ENCODE measurements around the gene MPPED2. TPM values are rescaled to one million over a fixed set of nuclear protein-coding genes. Genes with fewer than 3 reads are reported as not detected.

MPPED2 gene
- total and polyA plus RNA-seq, 2 donors (not counting 3 experiments of a cell fraction or from before 2014, with no cell fraction given) = not detected

DNA sequence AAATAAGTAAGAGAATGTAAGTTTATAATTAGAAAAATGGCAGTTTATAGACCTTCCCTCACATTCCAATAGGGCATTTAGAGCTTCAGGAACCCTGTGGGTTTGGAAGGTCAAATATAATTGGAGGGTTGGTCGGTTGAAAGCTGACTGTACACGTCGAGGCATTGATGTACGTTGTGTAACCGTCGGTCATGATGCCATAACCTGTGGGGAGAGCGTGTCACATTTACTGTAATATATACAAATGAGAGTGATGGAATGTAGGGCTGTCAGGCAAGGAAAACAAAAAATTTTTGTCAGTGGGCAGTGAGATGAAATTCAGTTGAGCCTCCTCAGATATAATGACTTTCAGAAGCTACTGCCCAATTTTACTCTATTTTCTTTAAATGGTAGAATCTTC is 174.8 kb downstream of the MPPED2 start:
- no peaks in the 10 kb centered on the region for H3K9me1 ChIP-seq (replicated peaks; ENCODE audit: control insufficient read depth, extremely low read depth, insufficient read depth, low read length)
- POLR2A ChIA-PET = no interaction called here
- H3K4me2 ChIP-seq (ENCODE audit: insufficient read depth, low read length) = no peak overlapping the region
- dilution Hi-C loops (cut with MboI; ENCODE audit: extremely low pct_ligation_motif_present, low sequenced_read_pairs) (no loop called here), intact Hi-C loops (cut with micrococcal nuclease) (no loop called here)
- CTCF ChIA-PET = no interaction called here
- no peaks in the 10 kb centered on the region for H3K9me3 ChIP-seq (replicated peaks; ENCODE audit: control insufficient read depth, insufficient read depth, low read length)
- no peaks in the 10 kb centered on the region for H3K79me2 ChIP-seq (ENCODE audit: control insufficient read depth, insufficient read depth, low read length)
- no peaks in the 10 kb centered on the region for H4K20me1 ChIP-seq (replicated peaks; ENCODE audit: control insufficient read depth, extremely low read depth, insufficient read depth, low read length)
- H3K27ac ChIP-seq (ENCODE audit: insufficient read depth, low read depth, low read length) = no peak overlapping the region
- no peaks in the 10 kb centered on the region for H3K27me3 ChIP-seq (ENCODE audit: control insufficient read depth in 2 of 2, insufficient read depth in 2 of 2, low read length in 2 of 2)
- no peak overlapping the region for H3K4me3 ChIP-seq (replicated peaks in 1 of 3; ENCODE audit: insufficient read depth in 1 of 3, low read depth in 1 of 3, low read length in 3 of 3)
- TF ChIP-seq POLR2A (IDR thresholded peaks at IDR 0.05; ENCODE audit: low read depth, low read length) = no peak
- no peak for TF ChIP-seq FOS (IDR thresholded peaks at IDR 0.05; ENCODE audit: borderline replicate concordance, insufficient read depth, low read length)
- no peak for TF ChIP-seq MYC (IDR thresholded peaks at IDR 0.05; ENCODE audit: low read depth, low read length)
- TF ChIP-seq JUN (IDR thresholded peaks at IDR 0.05; ENCODE audit: borderline replicate concordance, insufficient read depth, insufficient read length, low read depth) = no peak
- TF ChIP-seq, protein P1, sequence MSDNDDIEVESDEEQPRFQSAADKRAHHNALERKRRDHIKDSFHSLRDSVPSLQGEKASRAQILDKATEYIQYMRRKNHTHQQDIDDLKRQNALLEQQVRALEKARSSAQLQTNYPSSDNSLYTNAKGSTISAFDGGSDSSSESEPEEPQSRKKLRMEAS (IDR thresholded peaks at IDR 0.05; ENCODE audit: insufficient read depth, insufficient read length) = no peak
- no peak for TF ChIP-seq POLR2AphosphoS5 (IDR thresholded peaks at IDR 0.05; ENCODE audit: insufficient read depth, low read depth, low read length)
- no peak for TF ChIP-seq GATA2 (IDR thresholded peaks at IDR 0.05; ENCODE audit: insufficient read depth, insufficient read length, low read depth, low read length)
- no peak for TF ChIP-seq EZH2 (IDR thresholded peaks at IDR 0.05; ENCODE audit: borderline replicate concordance, low read depth, low read length, severe bottlenecking)
- TF ChIP-seq, protein P2, sequence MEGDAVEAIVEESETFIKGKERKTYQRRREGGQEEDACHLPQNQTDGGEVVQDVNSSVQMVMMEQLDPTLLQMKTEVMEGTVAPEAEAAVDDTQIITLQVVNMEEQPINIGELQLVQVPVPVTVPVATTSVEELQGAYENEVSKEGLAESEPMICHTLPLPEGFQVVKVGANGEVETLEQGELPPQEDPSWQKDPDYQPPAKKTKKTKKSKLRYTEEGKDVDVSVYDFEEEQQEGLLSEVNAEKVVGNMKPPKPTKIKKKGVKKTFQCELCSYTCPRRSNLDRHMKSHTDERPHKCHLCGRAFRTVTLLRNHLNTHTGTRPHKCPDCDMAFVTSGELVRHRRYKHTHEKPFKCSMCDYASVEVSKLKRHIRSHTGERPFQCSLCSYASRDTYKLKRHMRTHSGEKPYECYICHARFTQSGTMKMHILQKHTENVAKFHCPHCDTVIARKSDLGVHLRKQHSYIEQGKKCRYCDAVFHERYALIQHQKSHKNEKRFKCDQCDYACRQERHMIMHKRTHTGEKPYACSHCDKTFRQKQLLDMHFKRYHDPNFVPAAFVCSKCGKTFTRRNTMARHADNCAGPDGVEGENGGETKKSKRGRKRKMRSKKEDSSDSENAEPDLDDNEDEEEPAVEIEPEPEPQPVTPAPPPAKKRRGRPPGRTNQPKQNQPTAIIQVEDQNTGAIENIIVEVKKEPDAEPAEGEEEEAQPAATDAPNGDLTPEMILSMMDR (IDR thresholded peaks at IDR 0.05; ENCODE audit: extremely low read depth in 1 of 2, insufficient read depth in 1 of 2, low read depth in 1 of 2, low read length in 2 of 2) = no peak
- no peak overlapping the region for H3K9ac ChIP-seq (replicated peaks; ENCODE audit: extremely low read depth, insufficient read depth, low read length)
- no TSS peak for BruUV-seq (replicated peaks)
- H2AFZ ChIP-seq (ENCODE audit: low read depth, low read length) = no peak overlapping the region
- no peaks in the 10 kb centered on the region for H3K36me3 ChIP-seq (ENCODE audit: control insufficient read depth in 2 of 2, extremely low read depth in 1 of 2, insufficient read depth in 2 of 2, low read length in 2 of 2)
- no peaks in the 10 kb centered on the region for H3K4me1 ChIP-seq (ENCODE audit: control insufficient read depth, extremely low read depth, insufficient read depth, low read length)
- FAIRE-seq (no peak), DNase-seq (ENCODE audit: low read depth, low spot score) (no peak)
